ENCODE results near the gene AKT3.

Gene AKT3

GRCh38 chr1:243490748-243491686 is 359.0 kb downstream of the AKT3 start:
- Histone ChIP-seq H3K9me3 (replicated peaks; ENCODE audit: insufficient read depth, low read length) (no peaks in the 10 kb centered on the region), H3K4me2 (ENCODE audit: low read depth, low read length) (no peak overlapping the region), H3K27me3 (replicated peaks; ENCODE audit: insufficient read depth, low read length) (no peaks in the 10 kb centered on the region), H3K4me3 (ENCODE audit: low read length) (no peak overlapping the region), H4K20me1 (ENCODE audit: insufficient read depth, low read length) (no peaks in the 10 kb centered on the region), H3K36me3 (replicated peaks; ENCODE audit: insufficient read depth, low read length) (no peaks in the 10 kb centered on the region), H3K9ac (ENCODE audit: low read length) (no peak overlapping the region), H3F3A (ENCODE audit: insufficient read depth, low read length) (no peaks in the 10 kb centered on the region), H2AFZ (ENCODE audit: low read length) (no peak overlapping the region), H3K27ac (ENCODE audit: low read length) (no peak overlapping the region), H3K79me2 (ENCODE audit: low read length) (no peaks in the 10 kb centered on the region), H3K9me2 (replicated peaks; ENCODE audit: insufficient read depth, low read length) (no peaks in the 10 kb centered on the region), H3K4me1 (ENCODE audit: low read length) (peaks cover 5% of the 10 kb centered on the region; the same call in 1 of the 2 replicates)
- DNase-seq = no peak
- TF ChIP-seq EZH2 (optimal IDR thresholded peaks at IDR 0.05; ENCODE audit: low read depth, low read length) (no peak), EZH2phosphoT487 (IDR thresholded peaks at IDR 0.05; ENCODE audit: low read length) (no peak), CTCF (IDR thresholded peaks at IDR 0.05; ENCODE audit: low read length) (no peak)

- Histone ChIP-seq H3K27me3 (replicated peaks; ENCODE audit: insufficient read depth, low read length) (no peaks in the 10 kb centered on the region), H3K36me3 (replicated peaks; ENCODE audit: insufficient read depth, low read length) (no peaks in the 10 kb centered on the region), H3K9me3 (replicated peaks; ENCODE audit: insufficient read depth, low read length) (no peaks in the 10 kb centered on the region), H3K4me1 (ENCODE audit: low read length) (no peaks in the 10 kb centered on the region), H3K9ac (ENCODE audit: low read length) (no peak overlapping the region), H3K79me2 (ENCODE audit: low read length) (no peaks in the 10 kb centered on the region), H3K9me2 (replicated peaks; ENCODE audit: insufficient read depth, low read length) (no peaks in the 10 kb centered on the region), H3K4me2 (ENCODE audit: low read depth, low read length) (no peak overlapping the region), H4K20me1 (ENCODE audit: insufficient read depth, low read length) (no peaks in the 10 kb centered on the region), H3K4me3 (ENCODE audit: low read length) (no peak overlapping the region), H3F3A (ENCODE audit: insufficient read depth, low read length) (no peaks in the 10 kb centered on the region), H2AFZ (ENCODE audit: low read length) (no peak overlapping the region), H3K27ac (ENCODE audit: low read length) (no peak overlapping the region)
- DNase-seq = no peak
- TF ChIP-seq CTCF (IDR thresholded peaks at IDR 0.05; ENCODE audit: low read length) = no peak
- TF ChIP-seq EZH2 (optimal IDR thresholded peaks at IDR 0.05; ENCODE audit: low read depth, low read length) = no peak
- TF ChIP-seq EZH2phosphoT487 (IDR thresholded peaks at IDR 0.05; ENCODE audit: low read length) = no peak
Measured at GRCh38 chr1:243489681-243490546, 360.1 kb downstream of the AKT3 start.

GRCh38 chr1:243489158-243489527 is 360.9 kb downstream of the AKT3 start:
- Histone ChIP-seq H3K36me3 (replicated peaks; ENCODE audit: insufficient read depth, low read length) (no peaks in the 10 kb centered on the region), H3K4me2 (ENCODE audit: low read depth, low read length) (no peak overlapping the region), H4K20me1 (ENCODE audit: insufficient read depth, low read length) (no peaks in the 10 kb centered on the region), H3K9me2 (replicated peaks; ENCODE audit: insufficient read depth, low read length) (no peaks in the 10 kb centered on the region), H3F3A (ENCODE audit: insufficient read depth, low read length) (no peaks in the 10 kb centered on the region), H3K79me2 (ENCODE audit: low read length) (no peaks in the 10 kb centered on the region), H3K27ac (ENCODE audit: low read length) (no peak overlapping the region), H3K9me3 (replicated peaks; ENCODE audit: insufficient read depth, low read length) (no peaks in the 10 kb centered on the region), H3K4me1 (ENCODE audit: low read length) (no peaks in the 10 kb centered on the region), H3K27me3 (replicated peaks; ENCODE audit: insufficient read depth, low read length) (no peaks in the 10 kb centered on the region), H3K4me3 (ENCODE audit: low read length) (no peak overlapping the region), H3K9ac (ENCODE audit: low read length) (no peak overlapping the region), H2AFZ (ENCODE audit: low read length) (no peak overlapping the region)
- TF ChIP-seq EZH2phosphoT487 (IDR thresholded peaks at IDR 0.05; ENCODE audit: low read length) (no peak), EZH2 (optimal IDR thresholded peaks at IDR 0.05; ENCODE audit: low read depth, low read length) (no peak), CTCF (IDR thresholded peaks at IDR 0.05; ENCODE audit: low read length) (no peak)
- no peak for DNase-seq

All from MM.1S (cell line).